DOHH2 (cell line): ENCODE results near the gene SCAMP3.
A peak's percentile ranks its signal among the peaks of the same experiment; 100 is the strongest.

ENCODE experiments used
- H3F3A ChIP-seq: fragments of 200-600 bp; sonication (generic), shearing (Covaris generic); 2 replicates; pipeline ENCODE4 v1.6.0; 2016; ENCODE audit warnings: antibody characterized with exemption, mild to moderate bottlenecking; ENCODE audit not compliant: control insufficient read depth, insufficient read depth
- H3K27ac ChIP-seq: fragments of 200-600 bp; sonication (generic); 2 replicates; pipeline ENCODE4 v1.5.1; 2014; ENCODE audit warnings: low read depth, mild to moderate bottlenecking, low read length, moderate library complexity
- H3K27me3 ChIP-seq: fragments of 200-600 bp; sonication (generic); 2 replicates; pipeline ENCODE4 v1.6.1; 2014; ENCODE audit warnings: mild to moderate bottlenecking, low read length, mixed read lengths; ENCODE audit not compliant: control insufficient read depth
- H3K36me3 ChIP-seq: fragments of 200-600 bp; sonication (generic); 2 replicates; pipeline ENCODE4 v1.6.1; 2014; ENCODE audit warnings: mild to moderate bottlenecking, low read length, moderate library complexity, mixed read lengths; ENCODE audit not compliant: control insufficient read depth
- H3K4me1 ChIP-seq: fragments of 200-600 bp; sonication (generic); 2 replicates; pipeline ENCODE4 v1.6.1; 2014; ENCODE audit warnings: mild to moderate bottlenecking, low read length, mixed read lengths; ENCODE audit not compliant: control insufficient read depth
- H3K4me2 ChIP-seq: fragments of 200-600 bp; sonication (generic); 2 replicates; pipeline ENCODE4 v1.6.0; 2014; ENCODE audit warnings: mild to moderate bottlenecking, low read length, moderate library complexity
- H3K4me3 ChIP-seq: fragments of 200-600 bp; sonication (generic); 2 replicates; pipeline ENCODE4 v1.5.1; 2014; ENCODE audit warnings: mild to moderate bottlenecking, low read length, mixed read lengths
- H3K79me2 ChIP-seq: fragments of 200-600 bp; sonication (generic); 2 replicates; pipeline ENCODE4 v1.6.1; 2014; ENCODE audit warnings: mild to moderate bottlenecking, low read length, mixed read lengths; ENCODE audit not compliant: control insufficient read depth
- H3K9me2 ChIP-seq: fragments of 200-600 bp; sonication (generic); replicated peaks from 2 replicates; pipeline ENCODE4 v1.6.1; 2014; ENCODE audit warnings: mild to moderate bottlenecking, low read length, mixed read lengths; ENCODE audit not compliant: control insufficient read depth
- H3K9me3 ChIP-seq: fragments of 200-600 bp; sonication (generic); 2 replicates; pipeline ENCODE4 v1.6.1; 2014; ENCODE audit warnings: antibody characterized with exemption, low read length, mixed read lengths; ENCODE audit not compliant: control insufficient read depth, insufficient read depth
- H4K20me1 ChIP-seq: fragments of 200-600 bp; sonication (generic); 2 replicates; pipeline ENCODE4 v1.6.0; 2014; ENCODE audit warnings: low read depth, mild to moderate bottlenecking, antibody characterized with exemption, low read length, moderate library complexity; ENCODE audit not compliant: control insufficient read depth, insufficient read depth
- EZH2phosphoT487 ChIP-seq: fragments of 200-600 bp; sonication (generic); IDR thresholded peaks from 2 replicates; pipeline ENCODE4 v1.6.1; 2017; ENCODE audit warnings: borderline replicate concordance, mild to moderate bottlenecking, antibody characterized with exemption, low read length, moderate library complexity, mixed read lengths
- TF ChIP-seq, protein P1 (sequence below): fragments of 200-600 bp; sonication (generic); IDR thresholded peaks from one replicate; pipeline ENCODE4 v1.5.1; 2014; ENCODE audit warnings: antibody characterized with exemption, mild to moderate bottlenecking, low read depth, low read length; ENCODE audit not compliant: poor library complexity, severe bottlenecking

Gene SCAMP3

DNA sequence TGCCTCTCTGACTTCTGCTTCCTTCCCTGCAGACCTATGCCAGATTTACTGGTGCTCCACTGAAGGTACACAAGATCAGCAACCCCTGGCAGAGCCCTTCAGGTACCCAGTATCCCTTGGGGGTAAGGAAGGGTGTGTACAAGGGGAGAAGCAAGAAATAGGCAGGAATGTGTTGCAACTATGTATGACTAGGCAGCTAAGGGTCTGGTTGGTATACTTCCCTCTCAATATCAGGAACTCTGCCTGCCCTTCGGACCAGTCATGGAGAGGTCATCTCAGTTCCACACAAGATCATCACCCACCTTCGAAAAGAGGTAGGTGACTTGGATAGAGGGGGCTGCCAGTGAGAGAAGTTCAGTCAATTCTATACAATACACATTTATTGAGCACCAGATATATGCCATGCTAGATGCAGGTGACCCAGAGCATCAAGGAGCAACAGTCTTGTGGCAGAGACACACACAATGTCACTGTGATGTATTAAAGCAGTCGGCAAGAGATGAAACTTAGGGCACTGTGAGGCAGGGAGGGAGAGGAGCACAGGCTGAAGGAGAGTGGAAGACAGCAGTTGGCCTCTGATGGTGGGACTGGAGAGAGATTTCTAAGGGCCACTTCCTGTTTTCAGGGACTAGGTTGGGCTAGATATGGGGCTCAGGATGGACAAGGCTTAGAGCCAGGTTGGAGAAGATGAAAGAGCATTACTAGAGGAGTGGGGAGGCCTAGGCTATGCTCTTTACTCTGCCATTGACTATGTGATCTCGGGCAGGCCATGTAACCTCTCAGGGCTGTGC, 51.7 kb downstream of the SCAMP3 start:
- Histone ChIP-seq H3K4me2 (peak overlapping the region; percentile 93), H3K27ac (no peak overlapping the region), H3K79me2 (peaks cover 11% of the 10 kb centered on the region), H3F3A (peaks cover 5% of the 10 kb centered on the region), H3K9me2 (no peaks in the 10 kb centered on the region), H3K36me3 (peaks cover 4% of the 10 kb centered on the region), H3K9me3 (no peaks in the 10 kb centered on the region), H3K4me1 (peaks cover 36% of the 10 kb centered on the region), H3K27me3 (no peaks in the 10 kb centered on the region), H4K20me1 (no peaks in the 10 kb centered on the region), H3K4me3 (peak overlapping the region; percentile 97; the same call in 1 of the 2 replicates)
- TF ChIP-seq, protein P1, sequence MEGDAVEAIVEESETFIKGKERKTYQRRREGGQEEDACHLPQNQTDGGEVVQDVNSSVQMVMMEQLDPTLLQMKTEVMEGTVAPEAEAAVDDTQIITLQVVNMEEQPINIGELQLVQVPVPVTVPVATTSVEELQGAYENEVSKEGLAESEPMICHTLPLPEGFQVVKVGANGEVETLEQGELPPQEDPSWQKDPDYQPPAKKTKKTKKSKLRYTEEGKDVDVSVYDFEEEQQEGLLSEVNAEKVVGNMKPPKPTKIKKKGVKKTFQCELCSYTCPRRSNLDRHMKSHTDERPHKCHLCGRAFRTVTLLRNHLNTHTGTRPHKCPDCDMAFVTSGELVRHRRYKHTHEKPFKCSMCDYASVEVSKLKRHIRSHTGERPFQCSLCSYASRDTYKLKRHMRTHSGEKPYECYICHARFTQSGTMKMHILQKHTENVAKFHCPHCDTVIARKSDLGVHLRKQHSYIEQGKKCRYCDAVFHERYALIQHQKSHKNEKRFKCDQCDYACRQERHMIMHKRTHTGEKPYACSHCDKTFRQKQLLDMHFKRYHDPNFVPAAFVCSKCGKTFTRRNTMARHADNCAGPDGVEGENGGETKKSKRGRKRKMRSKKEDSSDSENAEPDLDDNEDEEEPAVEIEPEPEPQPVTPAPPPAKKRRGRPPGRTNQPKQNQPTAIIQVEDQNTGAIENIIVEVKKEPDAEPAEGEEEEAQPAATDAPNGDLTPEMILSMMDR = no peak
- TF ChIP-seq EZH2phosphoT487 = no peak

DNA sequence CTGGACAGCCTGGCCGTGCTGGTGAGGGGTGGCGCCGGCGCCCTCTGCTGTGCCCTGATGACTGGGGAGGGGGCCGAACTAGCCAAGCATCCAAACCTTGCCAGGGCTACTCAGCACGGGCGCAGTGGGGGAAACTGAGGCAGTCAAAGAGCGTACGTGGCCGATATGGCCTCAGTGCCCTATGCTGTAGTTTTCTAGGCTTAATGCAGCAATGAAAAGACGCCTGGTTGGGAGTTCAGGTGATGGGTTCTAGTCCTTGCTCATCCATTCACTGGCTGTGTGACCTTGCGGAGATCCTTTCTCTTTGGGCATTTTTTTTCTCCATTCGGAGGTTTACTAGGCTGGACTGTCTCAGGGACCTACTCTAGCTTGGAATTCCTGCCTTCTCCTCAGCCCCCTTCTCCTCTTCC, 52.8 kb downstream of the SCAMP3 start:
- Histone ChIP-seq H3K9me3 (no peaks in the 10 kb centered on the region), H3K4me2 (peak overlapping the region; percentile 93), H4K20me1 (no peaks in the 10 kb centered on the region), H3F3A (peaks cover 5% of the 10 kb centered on the region), H3K36me3 (peaks cover 4% of the 10 kb centered on the region), H3K27ac (peak overlapping the region; percentile 76), H3K79me2 (peaks cover 11% of the 10 kb centered on the region), H3K9me2 (no peaks in the 10 kb centered on the region), H3K4me1 (peaks cover 36% of the 10 kb centered on the region), H3K4me3 (peak overlapping the region; percentile 97), H3K27me3 (no peaks in the 10 kb centered on the region)
- TF ChIP-seq EZH2phosphoT487 = no peak
- TF ChIP-seq, protein P1 = no peak

DNA sequence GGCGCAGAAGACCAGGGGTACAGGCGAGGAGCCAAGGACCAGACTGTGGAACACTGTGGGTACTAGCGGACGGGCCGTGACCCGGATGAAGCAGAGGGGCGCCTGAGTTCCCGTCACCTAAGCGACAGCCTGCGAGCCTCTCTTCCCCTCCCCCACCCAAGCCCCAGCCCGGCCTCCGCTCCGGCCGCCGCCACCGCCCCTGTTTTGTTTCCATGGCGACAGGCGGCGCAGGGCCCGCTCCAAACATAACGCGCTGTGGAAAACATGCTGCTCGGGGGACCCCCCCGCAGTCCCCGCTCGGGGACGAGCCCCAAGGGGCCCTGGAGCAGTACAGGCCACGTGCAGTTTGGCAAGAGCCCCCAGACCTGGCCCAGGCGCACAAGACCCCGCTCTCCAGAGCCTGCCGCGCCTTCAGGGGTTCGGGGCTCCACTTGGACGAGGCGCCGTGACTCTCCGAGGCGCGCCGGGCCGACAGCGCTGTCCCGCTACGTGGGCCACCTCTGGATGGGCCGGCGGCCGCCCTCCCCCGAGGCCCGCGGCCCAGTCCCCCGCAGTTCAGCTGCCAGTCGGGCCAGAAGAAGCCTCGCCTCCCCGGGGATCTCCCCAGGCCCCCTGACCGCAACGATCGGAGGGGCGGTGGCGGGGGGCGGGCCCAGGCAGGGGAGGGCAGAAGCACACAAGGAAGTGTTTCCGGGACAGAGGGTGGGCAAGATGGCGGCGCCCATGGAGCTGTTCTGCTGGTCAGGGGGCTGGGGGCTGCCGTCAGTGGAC, 53.4 kb downstream of the SCAMP3 start, which contains the start of gene MTX1:
Gene MTX1 (plus strand): TSS at position 155 of the 771 bp plus-strand sequence. CDS start 110 bp downstream, at position 265.
- Histone ChIP-seq H3F3A (peaks cover 5% of the 10 kb centered on the region), H3K27me3 (no peaks in the 10 kb centered on the region), H3K27ac (peak within 1 kb of the TSS; percentile 76), H3K9me3 (no peaks in the 10 kb centered on the region), H4K20me1 (no peaks in the 10 kb centered on the region), H3K4me2 (peak within 1 kb of the TSS; percentile 93), H3K79me2 (peaks cover 11% of the 10 kb centered on the region), H3K36me3 (peaks cover 4% of the 10 kb centered on the region), H3K4me1 (peaks cover 36% of the 10 kb centered on the region), H3K4me3 (peak within 1 kb of the TSS; percentile 97), H3K9me2 (no peaks in the 10 kb centered on the region)
- no peak for TF ChIP-seq EZH2phosphoT487
- TF ChIP-seq, protein P1 = no peak
